Heart left ventricle (tissue), 13 donors: ENCODE measurements around the gene CCDC87.

ENCODE experiments used
- POLR2A ChIP-seq, 2 donors: fragments of 450-650 bp; IDR thresholded peaks; one replicate each; pipeline ENCODE4 v1.6.1; 2017; ENCODE audit warnings: antibody characterized with exemption in 2 of 2, mild to moderate bottlenecking in 2 of 2, moderate library complexity in 2 of 2
- TF ChIP-seq, protein P1 (sequence below), 12 donors: fragments of 200-600 bp; sonication (generic) in 4 of 12; IDR thresholded peaks; one replicate each; pipeline versions ENCODE4 v1.5.0 to v1.8.0; 2018 to 2022; ENCODE audit warnings: antibody characterized with exemption in 12 of 12, mild to moderate bottlenecking in 5 of 12
- donor health status: ischemic (EF 13 %, LVEDD 7.1; RV severe dilation, severe dysfunction).
- donor health status: DM: no; HTN: yes; CAD: no.
- donor health status: DM: no; HTN: no; CAD: no.
- donor health status: ischemic (EF 25% LVEDD 6.9; RV normal size, moderate dysfunction).
- donor health status: ischemic (EF 25% LVEDD 5.7; RV mildly dilated, moderate dysfunction).
- donor health status: ischemic (EF 35%, LVEDD 5.7; RV mildly dilated, moderate dysfunction).
- donor health status: nonischemic (EF 11% LVEDD 7.7; RV severe dilation, severe dysfunction).
- donor health status: DM: yes; HTN: yes; CAD: no.
- donor health status: PGD.
- donor health status: ischemic (EF 29% LVEDD 5.4; RV normal size, mild dysfunction).
- donor health status: nonischemic (EF 23%, LVEDD 6.1; RV moderate dilation, normal function).

DNA sequence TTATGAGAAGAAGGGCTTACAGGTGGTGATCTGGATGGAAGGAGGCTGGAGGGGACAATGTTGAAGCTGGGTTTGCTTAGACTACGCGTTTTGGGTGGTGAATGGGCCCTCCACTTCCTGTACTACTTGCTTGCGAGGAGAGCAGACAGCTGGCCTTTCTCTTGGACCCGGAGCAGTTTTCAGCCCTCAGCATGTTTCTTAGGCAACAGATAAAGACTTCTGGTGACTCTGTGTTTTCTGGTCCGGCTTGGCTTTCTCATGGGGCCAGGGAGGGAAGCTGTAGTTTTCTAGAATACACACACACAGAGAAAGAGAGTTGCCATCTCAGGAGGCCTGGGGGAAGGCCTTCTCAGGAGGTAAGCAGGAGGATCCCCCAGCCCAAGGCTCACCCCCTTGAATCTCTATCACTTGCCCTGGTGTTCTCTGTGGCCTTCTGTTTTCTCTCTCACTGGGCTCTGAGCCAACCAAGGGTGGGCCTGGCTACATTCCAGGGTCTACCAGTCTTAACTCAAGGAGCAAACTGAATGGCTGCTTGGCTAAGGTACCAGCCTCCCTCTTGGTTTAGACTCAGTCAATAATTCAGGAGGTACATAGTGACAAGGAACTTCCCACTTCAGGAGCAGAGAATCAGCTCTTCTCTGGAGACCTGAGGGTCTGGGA lies 2.5 kb upstream of the CCDC87 start:
- TF ChIP-seq, protein P1, sequence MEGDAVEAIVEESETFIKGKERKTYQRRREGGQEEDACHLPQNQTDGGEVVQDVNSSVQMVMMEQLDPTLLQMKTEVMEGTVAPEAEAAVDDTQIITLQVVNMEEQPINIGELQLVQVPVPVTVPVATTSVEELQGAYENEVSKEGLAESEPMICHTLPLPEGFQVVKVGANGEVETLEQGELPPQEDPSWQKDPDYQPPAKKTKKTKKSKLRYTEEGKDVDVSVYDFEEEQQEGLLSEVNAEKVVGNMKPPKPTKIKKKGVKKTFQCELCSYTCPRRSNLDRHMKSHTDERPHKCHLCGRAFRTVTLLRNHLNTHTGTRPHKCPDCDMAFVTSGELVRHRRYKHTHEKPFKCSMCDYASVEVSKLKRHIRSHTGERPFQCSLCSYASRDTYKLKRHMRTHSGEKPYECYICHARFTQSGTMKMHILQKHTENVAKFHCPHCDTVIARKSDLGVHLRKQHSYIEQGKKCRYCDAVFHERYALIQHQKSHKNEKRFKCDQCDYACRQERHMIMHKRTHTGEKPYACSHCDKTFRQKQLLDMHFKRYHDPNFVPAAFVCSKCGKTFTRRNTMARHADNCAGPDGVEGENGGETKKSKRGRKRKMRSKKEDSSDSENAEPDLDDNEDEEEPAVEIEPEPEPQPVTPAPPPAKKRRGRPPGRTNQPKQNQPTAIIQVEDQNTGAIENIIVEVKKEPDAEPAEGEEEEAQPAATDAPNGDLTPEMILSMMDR (IDR thresholded peaks at IDR 0.05), result no peak
- no peak for TF ChIP-seq POLR2A (IDR thresholded peaks at IDR 0.05)
